Kidney capillary endothelial cell (primary cell): ENCODE data around the gene XPR1.

Experiments used
- DNase-seq: peaks from one replicate; pipeline ENCODE4 v3.0.0-alpha.2; 2018; ENCODE audit warnings: low spot score

Gene XPR1

DNA sequence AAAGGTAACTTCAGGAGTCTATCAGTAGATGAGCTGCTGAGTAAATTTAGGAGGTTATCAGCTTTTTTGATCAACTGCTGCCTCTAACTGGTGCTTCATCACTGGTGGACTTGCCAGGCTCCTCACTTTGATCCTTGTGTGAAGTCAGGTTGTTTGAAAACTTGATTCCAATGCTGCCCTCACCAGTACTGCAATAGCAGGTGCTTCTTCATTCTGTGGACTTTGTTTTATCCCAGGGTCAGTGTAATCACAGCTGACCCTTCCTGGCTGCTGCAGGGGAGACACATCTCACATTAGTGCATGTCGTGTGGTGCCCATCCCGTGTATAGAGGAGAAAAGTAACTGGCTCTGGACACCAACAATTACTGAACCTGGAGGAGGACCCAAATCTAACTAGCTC lies 260.9 kb downstream of the XPR1 start:
- no peak for DNase-seq

DNA sequence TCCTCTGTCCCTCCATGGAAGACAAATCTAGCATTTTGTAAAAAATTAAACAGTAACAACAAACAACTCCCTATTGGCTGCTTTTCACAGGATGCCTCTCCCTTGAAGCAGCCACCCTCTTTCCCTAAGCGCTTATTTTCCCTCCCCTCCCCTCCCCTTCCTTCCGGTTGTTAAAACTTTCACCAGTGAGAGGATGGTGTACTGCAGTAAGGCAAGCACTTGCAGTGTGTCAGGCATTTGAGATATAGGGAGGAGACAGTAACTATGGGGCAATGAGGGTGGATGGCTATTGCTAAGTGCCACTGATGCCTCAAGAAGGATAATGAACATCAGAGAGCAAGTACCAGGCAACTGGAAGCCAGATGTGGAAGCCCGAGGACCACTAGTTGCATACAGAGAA lies 261.8 kb downstream of the XPR1 start:
- no peak for DNase-seq

DNA sequence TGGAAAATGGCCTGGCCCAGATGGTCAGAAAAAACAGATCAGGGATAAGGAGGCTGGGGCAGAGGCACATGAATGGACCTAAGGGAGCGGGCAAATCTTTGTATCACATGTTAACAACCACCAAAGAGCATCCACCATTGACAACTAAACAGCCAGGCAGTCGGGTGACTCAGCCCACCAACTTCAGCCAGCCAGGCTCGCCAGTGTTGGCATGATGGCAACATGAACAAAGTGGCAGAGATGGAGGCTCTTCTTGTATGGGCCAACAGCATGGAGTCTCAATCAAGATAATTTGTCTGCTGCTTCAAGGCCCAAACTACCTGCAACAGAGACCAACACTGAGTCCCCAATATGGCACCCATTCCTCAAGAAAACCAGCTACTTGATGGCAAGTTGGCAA lies 264.3 kb downstream of the XPR1 start:
- DNase-seq, result no peak

DNA sequence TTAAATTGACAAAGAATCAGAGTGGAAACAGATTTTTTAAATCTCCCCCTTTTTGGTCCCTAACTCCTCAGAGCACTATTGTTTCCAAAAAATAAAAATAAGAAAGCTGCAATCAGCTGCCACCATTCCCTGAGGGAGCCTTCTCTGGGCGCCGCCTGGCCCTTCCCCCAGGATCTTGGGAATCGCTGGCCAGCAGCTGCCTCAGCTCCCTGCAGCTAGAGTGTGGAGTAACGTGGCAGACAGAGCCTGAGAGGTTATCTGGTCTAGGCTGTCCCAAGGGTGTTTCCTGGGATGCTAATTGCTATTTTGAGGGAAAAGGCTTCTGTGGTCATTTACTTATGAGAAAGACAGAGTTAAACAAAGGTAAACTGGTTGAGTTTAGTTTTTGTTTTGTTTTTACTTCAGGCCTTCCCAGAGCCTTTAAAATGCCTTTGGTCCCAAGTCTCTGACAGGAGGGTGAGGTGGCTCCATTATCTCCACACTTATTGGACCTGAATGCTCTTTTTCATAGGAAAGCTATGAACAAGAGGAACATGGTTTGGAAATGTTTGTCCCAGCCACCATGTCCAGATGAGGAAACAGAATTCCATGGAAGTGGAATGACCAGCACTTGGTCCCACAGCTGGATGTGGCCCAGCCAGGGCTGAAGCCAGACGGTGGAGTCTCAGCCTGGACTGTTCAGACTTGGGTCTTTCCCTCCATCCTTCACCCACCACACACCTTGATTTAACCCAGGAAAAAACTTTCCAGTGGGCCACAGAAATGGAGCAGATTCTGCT lies 266.8 kb downstream of the XPR1 start:
- DNase-seq, result no peak

DNA sequence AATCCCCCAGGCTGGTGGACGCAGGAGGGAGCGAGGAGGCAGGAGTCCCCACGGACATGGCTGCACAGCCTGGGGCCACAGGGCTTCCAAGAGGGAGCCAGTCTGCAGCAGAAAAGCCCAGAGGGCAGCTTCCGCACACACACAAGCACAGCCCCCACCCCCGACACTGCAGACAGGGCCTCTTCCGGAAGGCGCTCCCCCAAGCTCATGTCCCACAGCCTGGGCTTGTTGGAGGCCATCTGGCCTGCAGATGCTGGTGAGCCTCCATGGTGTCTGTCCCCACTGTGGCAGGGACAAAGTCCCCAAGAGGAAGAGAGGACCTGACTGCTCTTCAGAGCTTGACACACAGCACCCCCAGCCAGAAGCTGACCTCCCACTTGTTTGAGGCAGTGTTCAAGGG lies 267.4 kb downstream of the XPR1 start:
- no peak for DNase-seq

DNA sequence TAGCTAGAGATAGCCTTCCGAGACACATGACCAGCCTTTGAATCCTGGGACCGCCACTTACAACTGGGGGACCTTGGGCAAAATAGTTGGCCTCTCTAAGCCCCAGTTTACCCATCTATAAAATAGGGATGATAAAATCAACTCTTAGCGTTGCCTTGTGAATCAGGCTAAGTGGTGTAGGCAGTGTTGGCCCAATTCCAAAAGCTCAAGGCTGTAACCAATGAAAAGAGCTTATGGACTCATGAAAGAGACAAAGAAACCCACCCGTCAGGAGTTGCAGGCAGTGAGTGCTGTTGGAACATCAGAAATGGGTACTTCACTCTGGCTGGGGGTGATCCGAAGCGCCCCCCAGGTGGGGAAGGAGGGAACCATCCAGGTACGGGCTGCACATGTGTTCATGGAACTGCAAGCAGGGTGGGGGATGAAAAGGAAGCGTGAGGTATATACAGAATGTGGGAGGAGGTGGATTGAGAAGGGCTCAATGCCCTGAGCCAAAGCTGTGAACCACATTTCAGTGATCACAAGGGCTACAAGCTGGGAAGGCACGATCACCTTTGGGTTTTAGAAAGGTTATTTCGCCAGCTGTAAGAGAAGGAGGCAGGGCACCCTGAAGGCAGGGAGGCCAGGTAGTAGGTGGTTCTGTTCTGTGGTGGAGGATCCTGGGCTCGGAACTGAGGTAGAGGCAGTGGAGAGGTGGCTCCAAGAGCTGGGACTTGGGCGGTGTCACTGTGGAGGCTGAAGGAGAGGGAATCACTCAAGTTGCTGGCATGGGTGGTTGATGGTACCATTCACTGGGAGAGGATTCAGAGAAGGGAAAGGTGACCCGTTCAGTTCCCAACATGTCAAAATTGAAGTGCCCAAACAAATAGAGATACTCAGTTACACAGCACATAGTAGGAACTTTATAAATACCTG lies 269.5 kb downstream of the XPR1 start:
- no peak for DNase-seq

DNA sequence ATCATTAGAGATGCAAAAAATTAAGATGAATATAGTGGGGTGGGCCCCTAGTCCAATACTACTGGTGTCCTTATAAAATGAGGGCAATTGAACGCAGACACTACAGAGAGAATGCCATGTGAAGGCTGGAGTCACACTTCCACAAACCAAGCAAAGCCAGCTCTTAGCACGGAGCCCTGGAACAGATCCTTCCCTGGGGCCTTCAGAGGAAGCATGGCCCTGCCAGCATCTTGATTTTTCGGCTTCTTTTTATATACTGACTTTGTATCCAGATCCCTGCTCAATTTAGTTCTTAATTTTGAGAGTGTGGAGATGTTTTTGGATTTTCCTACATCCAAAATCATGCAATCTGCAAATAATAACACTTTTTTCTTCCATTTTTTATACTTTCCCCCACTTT lies 270.7 kb downstream of the XPR1 start:
- no peak for DNase-seq

DNA sequence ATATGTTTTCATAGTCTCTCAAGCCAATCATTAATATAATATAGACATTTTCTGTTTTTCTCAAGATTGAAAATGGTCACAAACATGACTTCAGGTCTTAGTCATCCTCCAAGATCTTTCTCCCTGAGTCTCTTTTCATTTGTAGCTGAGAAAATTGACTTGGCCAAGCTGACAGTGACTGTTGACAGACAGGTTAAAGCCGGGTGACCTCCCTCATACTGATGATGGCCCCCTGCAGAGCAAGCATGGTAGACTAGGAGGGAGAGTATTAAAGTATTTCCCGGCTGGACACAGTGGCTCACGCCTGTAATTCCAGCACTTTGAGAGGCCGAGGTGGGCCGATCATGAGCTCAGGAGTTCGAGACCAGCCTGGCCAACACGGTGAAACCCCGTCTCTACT lies 274.1 kb downstream of the XPR1 start:
- DNase-seq, result no peak

DNA sequence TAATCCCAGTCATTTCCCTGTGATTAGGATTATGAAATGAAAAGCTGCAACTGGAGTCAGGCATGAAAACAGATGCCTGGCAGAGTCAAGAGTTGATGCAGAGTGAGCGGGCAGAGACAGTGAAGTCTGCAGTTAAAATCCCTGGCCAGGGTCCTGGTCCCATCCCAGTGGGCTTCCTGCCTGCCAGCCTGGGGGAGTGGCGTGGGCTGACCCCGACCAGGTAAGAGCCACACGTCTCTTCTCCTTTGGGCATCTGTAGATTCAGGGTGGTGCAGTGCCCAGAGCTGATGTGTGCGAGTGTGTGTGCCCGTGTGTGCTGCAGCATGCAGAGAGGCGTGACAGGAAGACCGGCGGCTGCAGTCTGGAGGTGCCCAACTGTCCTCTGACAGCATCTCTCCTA lies 274.7 kb downstream of the XPR1 start:
- DNase-seq, result no peak

DNA sequence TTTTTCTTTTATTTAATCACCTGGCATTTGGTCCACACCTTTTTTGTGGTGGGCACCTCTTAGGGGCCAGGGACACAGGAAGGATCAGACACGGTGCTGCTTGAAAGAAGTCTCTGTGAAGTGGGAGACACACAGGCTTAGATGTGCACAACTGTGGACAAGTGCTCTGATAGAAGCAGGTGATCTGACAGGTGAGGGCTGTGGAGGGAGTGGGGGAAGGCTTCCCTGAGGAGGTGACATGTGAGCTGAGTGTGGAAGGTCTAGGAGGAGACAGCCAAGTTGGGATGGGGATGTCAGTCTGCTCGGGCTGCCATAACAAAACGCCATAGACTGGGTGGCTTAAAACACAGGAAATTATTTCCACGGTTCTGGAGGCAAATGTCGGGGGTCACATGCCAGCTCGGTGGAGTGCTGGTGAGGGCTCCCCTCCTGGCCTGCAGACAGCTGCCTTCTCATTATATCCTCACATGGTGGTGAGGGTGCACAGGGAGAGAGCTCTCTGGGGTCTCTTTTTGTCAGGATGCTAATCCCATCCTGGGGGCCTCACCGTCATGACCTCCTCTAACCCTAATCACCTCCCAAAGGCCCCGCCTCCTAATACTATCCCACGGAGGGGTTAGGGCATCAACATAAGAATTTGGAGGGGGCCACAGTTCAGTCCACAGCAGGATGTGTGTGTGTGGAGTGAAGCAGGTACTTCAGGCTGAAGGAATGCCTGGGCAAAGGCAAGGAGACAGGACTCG lies 275.7 kb downstream of the XPR1 start:
- no peak for DNase-seq

DNA sequence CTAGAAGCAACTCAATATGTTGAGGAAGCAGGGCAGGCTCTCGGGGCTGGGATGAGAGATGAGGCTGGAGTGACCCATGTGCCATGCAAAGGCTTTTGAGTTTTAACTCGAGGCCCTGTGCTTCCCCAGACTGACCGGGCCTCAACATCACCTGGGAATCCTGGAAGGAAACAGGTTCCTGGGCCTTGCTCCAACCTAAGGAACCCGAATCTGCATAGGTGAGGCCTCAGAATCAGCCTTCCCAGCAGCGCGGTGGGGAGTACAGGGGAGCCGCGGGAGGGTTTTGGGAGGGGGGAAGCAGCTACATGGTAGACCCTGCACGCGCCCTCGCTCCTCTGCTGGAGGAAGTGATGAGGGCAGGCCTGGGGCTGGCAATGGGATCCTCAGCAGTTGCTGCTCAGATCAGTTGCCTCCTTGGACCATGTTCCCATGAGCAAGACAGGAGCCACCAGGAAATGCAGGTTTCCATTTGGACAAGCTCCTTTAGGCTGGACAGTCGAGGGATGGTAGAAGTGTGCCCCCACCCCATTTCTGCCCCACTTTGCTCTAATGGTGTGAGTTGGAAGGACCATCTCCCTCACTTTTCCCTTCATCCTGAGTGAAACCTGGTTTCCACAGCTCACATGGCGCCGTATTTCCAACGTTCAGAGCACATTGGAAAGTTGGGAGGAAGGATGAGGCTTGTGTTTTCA lies 276.4 kb downstream of the XPR1 start:
- no peak for DNase-seq

DNA sequence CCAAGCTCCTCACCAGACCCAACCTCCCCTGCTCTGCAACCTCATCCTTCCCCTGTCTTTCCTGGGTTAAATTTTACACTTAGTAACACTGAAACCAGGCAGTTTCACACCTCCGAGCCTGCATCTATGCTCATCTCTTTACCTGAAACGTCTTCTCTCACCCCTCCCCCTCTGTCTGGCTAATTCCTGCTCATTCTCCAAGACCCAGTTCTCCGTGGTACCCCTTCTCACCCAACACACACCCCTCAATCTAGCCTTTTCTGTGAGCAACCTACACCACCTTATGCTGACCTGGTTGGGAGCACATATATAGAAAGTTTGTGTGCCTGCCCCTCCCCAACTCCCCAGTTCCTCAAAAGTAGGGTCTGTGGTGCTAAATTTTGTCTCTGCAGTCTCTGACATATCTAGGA lies 277.2 kb downstream of the XPR1 start:
- no peak for DNase-seq

DNA sequence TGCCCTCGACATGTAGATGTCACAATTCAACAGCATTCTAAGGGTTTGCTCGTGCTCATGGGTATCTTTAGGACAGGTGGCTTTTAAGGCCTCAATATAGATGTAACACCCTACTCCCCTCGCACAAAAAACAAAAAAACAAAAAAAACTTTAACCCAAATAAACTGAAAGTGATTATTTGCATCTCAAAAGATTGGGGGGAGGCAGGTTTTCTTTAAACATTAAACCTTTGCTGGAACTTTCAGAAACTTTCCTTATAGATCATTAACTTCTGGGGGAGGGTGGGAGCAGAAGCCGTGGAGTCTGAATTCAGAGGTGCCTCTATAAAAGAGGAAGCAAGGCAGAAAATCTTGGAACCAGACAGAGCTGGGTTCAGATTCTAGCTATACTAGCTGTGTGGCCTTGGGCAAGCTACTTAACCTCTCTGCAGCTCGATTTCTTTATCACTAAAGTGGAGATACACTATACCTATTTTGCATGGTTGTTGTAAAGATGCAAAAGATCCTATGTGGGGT lies 277.7 kb downstream of the XPR1 start:
- DNase-seq, result no peak

DNA sequence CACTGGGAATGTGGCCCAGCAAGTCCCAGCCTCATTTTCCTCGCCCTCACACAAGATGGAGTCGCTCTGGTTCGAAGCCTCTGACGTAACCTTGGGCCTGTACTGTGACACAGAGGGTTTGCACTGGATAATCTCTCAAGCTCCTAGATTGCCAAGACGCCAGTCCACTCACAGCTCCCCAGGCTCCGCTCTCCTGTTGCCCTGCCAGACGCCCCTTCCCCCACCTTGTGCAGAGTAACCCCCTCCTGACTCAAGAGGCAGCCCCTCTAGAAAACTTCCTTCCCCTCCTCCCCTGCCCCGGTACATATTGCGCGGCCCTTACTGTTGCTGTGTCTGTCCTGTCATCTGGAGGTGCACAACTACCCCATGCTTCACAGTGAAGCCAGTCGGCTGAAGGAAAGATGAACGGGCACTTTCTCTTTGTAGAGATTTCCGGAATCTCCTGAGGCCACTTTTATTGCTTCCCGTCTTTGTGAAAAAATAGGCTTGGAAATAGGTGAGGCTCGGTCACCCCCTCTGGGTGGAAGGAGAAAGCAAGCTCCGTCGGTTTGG lies 279.9 kb downstream of the XPR1 start:
- no peak for DNase-seq

DNA sequence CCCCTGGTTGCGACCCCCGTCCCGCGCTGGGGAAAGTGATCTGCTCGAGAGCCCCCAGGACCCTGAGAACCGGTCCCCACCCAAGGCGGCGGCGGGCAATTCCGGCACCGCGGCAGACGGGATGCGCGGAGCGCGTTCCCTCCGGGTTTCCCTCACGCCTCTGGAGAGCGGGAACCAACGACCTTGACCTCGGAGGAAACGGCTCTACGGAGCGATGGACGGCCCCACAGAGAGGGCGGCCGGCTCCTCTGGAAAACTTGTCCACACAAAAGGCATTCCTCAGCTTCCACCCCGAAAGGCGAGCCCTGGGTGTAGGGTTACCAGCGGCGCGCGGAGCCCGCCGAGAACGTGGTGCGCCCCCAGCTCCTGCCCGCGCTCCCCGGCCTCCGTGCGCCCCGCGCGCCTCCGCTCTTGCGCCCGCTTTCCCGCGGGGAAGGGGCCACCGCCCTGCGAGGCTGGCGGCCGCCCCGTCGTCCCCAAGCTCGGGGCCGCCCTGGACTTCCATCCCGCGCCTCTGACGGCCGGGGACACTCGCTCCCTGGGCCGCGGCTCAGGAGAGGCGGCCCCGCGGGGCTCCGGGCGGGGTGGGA lies 280.5 kb downstream of the XPR1 start:
- DNase-seq, result no peak

DNA sequence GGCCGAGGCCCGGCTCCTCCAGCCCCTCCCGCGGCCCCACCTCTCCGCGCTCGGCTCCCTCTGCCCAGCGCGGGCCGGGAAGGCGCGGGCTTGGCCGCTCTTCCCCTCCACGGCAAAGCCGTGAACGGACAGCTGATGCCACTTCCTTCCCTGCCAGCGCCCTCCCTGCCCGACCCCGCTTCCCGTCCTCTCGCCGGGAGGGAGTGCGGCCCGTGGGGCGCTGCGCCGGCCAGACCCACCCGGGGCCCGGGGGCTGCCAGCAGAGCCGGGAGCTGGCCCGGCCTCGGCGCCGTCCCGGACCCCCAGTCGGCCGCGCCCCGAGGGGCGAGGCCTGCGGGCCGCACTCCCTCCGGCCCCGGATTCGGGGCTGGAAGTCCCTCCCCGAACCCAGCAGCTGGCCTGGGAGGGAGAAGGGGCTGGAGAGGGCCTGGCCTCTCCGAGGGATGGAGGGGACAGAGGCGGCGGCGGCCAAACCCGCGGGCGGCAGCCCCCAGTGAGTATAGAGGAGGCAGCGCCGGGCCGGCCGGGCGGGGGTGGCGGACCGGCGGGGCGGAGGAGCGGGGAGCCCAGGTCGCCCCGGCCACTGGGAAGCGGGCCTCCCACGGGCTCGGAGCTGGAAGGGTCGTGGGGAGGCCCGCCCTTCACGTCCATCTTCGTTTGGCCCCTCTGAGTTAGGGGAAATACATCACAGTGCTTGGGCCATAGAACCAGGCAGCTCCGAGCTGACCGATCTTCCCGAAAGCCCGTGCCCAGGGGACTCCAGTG lies 281.2 kb downstream of the XPR1 start, which contains the start of gene KIAA1614:
KIAA1614 (plus strand) TSS at position 97 of the 765 bp plus-strand sequence; CDS start at position 444, 347 bp downstream.
- no peak for DNase-seq

DNA sequence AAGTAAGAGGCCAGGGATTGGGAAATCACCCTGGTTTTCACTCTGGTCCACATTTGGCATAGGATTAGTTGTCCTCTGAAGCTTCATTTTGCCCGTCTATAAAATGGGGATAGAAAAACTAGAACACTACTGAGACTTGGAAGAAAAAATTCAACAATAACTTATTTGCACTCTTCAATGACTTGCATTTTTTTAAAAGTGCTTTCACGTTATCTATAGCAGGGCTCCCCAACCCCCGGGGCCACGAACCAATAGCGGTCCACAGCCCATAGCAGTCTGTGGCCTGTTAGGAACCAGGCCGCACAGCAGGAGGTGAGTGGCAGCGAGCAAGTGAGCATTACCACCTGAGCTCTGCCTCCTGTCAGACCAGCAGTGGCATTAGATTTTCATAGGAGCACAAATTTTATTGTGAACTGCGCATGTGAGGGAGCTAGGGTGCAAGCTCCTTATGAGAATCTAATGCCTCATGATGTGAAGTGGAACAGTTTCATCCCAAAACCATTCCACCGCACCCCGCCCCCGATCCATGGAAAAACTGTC lies 283.7 kb downstream of the XPR1 start:
- DNase-seq, result no peak

DNA sequence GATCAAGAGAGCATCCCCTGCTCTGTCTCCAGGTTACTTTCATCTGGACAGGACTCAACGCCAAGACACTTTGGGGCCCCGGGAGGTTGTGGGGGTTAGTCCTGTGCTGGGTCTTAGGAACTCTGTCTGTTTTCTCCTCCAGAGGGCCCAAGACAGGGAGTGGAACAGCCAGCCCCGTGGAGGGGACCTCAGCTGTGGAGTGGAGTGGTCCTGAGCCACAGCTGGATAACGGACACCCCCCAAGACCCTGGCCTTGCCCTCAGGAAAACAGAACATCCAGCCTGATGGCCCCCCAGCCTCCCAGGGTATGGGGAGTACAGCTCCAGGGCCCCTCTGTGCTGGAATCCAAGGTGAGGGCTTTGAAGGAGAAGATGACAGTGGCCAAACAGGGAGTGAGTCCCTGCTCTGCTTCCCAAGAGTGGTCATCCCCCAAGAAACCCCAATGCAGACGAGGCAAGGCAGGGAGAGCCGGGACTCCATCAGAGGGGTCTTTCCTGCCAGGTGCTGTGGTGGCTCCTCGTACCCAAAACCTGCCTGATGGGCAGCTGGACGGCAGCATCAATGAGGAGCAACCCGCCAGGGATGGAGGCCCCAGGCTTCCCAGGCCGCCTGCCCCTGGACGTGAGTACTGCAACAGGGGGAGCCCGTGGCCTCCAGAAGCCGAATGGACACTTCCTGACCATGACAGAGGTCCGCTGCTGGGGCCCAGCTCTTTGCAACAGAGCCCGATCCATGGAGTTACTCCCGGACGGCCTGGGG lies 284.4 kb downstream of the XPR1 start:
- no peak for DNase-seq

DNA sequence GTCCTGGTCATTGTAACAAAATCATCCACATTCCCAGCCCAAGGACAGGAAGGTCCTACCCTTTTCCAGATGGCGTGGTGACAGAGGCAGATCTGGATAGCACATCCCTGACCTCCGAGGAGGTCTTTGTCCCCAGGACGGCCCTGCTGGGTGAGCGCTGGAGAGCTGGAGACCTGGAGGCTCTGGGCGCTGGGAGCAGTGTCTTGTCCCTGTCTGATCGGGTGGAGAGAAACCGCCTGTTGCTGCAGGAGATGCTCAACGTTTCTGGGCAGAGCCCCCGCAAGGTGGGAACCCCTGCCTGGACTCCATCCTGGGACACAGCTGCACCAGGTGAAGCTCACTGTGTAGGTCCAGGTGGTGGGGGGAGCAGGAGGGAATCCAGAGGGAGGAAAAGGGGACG lies 284.9 kb downstream of the XPR1 start:
- no peak for DNase-seq
